NCI-H1105 treated with DMSO at 0.1 percent for 48 hours (cell line): ENCODE measurements around the gene ZIC4.

Experiments used
- DNase-seq: peaks from one replicate; lab custom pipeline; 2025; lab: John Stamatoyannopoulos, UW

The ZIC4 gene

GRCh38 chr3:147404800-147405230, 1.5 kb downstream of the ZIC4 start:
- DNase-seq, result no peak

GRCh38 chr3:147404000-147404799, 2.1 kb downstream of the ZIC4 start:
- DNase-seq, result no peak

GRCh38 chr3:147403511-147403910, 2.8 kb downstream of the ZIC4 start:
- DNase-seq, result no peak

GRCh38 chr3:147402159-147402558, 4.2 kb downstream of the ZIC4 start:
- DNase-seq, result no peak

GRCh38 chr3:147401421-147401820, 4.9 kb downstream of the ZIC4 start:
- DNase-seq, result no peak

GRCh38 chr3:147400999-147401398, 5.3 kb downstream of the ZIC4 start:
- no peak for DNase-seq

GRCh38 chr3:147400111-147400510, 6.2 kb downstream of the ZIC4 start:
- DNase-seq, result no peak

- DNase-seq, result no peak
Observed at GRCh38 chr3:147398813-147399534, 7.4 kb downstream of the ZIC4 start.

GRCh38 chr3:147397875-147398812, 8.2 kb downstream of the ZIC4 start:
- DNase-seq, result no peak

GRCh38 chr3:147397155-147397874, 9.0 kb downstream of the ZIC4 start:
- no peak for DNase-seq

- no peak for DNase-seq
Observed at GRCh38 chr3:147396712-147397046, 9.7 kb downstream of the ZIC4 start.

- DNase-seq, result no peak
Observed at GRCh38 chr3:147395899-147396711, 10.2 kb downstream of the ZIC4 start.

GRCh38 chr3:147394884-147395225, 11.5 kb downstream of the ZIC4 start:
- no peak for DNase-seq

- peak; percentile 18 for DNase-seq
Observed at GRCh38 chr3:147393943-147394883, 12.1 kb downstream of the ZIC4 start.

- peak; percentile 59 for DNase-seq
Observed at GRCh38 chr3:147393261-147393942, 12.9 kb downstream of the ZIC4 start.

- no peak for DNase-seq
Observed at GRCh38 chr3:147392625-147392946, 13.8 kb downstream of the ZIC4 start.

- no peak for DNase-seq
Observed at GRCh38 chr3:147391781-147392624, 14.3 kb downstream of the ZIC4 start.
